Stimulated activated CD8-positive, alpha-beta memory T cell treated with anti-CD3 and anti-CD28 coated beads, Interleukin-7, amount 100 ng/mL, for 48 hours (primary cell): ENCODE data around the gene ABCG8.
"Not testable (repeated sequence)": the region's sequence is repeated elsewhere in the genome, so short reads cannot be mapped to it uniquely, and the experiment has no call there.

Experiments used
- DNase-seq, 2 donors: peaks; one replicate each; pipeline ENCODE4 v3.0.0-alpha.2; 2020; ENCODE audit warnings: low read depth in 1 of 2; ENCODE audit errors: extremely low read depth in 1 of 2

Gene ABCG8

DNA sequence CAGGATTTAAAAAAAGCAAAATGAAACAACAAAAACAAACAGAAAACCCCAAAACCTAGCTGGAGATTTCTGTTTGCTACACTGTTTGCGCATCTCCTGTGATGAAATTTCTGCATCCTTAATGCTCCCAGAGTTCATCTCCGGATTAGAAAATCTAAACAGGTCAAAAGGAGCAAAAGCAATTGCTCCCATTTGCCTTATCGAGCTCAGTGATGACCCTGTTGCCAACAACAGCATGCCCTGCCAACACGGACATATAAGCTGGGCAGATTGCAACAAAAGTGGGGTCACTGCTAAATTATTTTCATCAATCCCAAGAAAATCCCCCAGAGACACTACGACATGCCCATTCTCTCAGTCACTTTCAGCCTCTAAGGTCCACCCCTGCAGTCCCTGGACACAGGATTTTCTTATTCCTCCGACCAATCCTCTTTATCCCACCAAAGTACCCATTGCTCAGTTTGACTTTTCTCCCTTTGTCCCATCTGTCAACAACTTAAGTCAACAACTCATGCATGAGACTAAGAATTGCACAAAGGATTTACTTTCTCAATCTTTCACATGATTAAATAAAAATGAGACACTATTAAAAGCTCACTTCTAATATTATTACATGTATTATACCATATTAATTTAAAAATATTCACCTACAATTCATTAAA, 67.8 kb downstream of the ABCG8 start:
- no peak for DNase-seq

DNA sequence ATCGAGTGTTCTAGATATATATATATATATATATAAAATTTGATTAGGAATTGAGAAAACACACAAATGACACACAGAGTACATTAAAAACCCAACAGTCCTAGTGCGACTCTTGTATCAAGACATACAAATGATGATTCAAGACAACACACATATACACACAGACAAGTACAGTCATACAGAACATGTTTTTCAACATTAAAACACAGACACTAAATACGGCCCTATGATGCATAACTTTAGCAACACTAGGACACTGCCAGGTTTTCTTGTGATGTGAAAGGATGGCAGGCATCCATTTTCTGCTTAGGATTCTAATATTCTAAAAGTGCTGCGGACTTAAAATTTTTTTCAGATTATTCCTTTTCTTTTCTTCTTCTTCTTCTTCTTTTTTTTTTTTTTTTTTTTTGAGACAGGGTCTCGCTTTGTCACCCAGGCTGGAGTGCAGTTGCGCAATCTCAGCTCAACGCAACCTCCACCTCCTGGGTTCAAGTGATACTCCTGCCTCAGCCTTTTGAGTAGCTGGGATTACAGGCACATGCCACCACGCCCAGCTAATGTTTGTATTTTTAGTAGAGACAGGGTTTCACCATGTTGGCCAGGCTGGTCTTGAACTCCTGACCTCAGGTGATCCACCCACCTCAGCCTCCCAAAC, 72.5 kb downstream of the ABCG8 start:
- not testable (repeated sequence) for DNase-seq

DNA sequence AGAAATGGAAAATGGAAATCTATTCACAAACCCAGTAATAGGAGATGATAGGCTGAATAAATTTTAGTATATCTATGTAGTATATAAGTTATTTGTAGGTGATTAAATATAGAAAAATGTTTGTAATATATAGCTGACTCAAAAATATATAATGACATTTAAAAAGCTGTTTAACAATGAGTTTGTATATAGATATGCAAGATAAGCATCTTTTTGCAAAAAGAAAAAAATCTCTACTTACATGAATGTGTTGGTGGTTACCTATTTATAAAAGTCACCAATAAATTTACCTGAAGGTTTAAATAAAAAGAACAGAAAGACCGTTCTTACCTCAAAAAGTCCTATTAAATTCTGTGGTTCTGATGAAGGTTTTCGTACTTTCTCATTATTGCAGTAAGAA, 85.7 kb downstream of the ABCG8 start:
- no peak for DNase-seq

DNA sequence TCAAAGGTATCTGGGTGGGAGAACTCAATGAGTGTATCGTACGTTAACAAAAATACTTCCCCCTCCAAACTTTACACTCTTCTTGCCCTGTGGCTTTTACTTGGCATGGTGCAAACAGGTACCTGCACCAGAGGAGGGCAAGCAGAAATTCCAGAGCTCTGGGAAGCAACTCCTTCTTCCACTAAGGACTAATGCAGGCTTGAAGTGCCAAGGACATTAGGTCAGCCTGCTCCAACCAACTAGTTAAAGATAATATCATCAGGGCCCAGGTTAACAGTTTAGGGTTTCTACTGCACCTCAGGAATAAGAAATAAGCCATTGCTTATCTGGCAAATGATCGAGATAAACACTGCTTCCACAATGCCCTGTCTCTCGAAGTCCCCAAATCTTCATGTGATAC, 86.7 kb downstream of the ABCG8 start:
- no peak for DNase-seq

DNA sequence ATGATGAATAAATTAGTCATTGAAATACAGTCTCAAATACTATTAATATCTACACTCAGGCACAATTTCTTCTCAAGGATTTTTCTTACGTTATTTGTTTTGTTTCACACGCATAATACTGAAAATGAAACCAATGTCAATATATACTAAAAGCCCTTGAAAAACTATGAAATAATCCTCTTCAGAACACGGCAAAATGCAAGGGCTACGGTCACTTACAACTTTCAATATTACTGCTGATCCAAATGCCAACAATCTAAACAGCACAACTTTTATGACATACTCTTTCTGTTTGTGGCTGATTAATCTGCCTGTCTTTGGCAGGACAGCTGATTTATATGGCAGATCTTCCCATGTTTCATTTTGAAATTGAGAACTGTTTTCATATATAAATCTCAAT, 88.7 kb downstream of the ABCG8 start:
- no peak for DNase-seq

DNA sequence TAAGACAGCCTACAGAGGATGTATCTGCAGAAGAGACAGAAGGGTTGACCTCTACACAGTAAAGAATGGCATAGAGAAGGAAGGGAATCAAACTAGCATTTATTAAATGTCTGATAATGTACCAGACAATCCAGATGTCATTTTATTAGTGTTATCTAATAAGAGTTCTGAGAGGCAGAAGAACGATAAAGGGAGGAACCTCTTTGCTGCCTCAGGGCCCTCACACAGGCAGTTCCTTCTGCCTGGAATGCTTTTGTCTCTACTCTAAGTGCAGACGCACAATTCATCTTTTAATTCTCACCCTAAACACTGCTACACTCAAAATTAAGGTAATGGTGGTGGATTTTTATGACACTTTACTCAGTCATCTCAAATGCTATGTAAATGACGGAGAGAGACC, 92.5 kb downstream of the ABCG8 start:
- no peak for DNase-seq
